Posterior vena cava (tissue), 2 donors: Measurements from ENCODE around the gene RTL5. TPM values are rescaled to one million over a fixed set of nuclear protein-coding genes. Genes with fewer than 3 reads are reported as not detected.

Experiments
- DNase-seq: peaks from one replicate; pipeline ENCODE4 v3.0.0-alpha.2; 2020; ENCODE audit warnings: low spot score
- intact Hi-C, 2 donors: fragments of 100-400 bp; cut with DNase I; formaldehyde crosslinking; loops; one replicate each; pipeline versions ENCODE4 v1.14.1 to v1.14.2; 2022 to 2023
- total RNA-seq, 2 donors: library from RNA; stranded (reverse); fragmentation: NEBNext Ultra II Directional; extraction: Animal tissue kit (Norgen Biotek cat#: 25700); gene quantifications; one replicate each; pipeline ENCODE4 v1.2.1, GENCODE V29; 2021
- donor health status: DM: yes; HTN: yes; CAD: no.
- donor health status: DM: yes; HTN: yes; CAD: no.

Gene RTL5
- total RNA-seq, 2 donors from 2014 or later: 8.9 to 10.7 TPM

DNA sequence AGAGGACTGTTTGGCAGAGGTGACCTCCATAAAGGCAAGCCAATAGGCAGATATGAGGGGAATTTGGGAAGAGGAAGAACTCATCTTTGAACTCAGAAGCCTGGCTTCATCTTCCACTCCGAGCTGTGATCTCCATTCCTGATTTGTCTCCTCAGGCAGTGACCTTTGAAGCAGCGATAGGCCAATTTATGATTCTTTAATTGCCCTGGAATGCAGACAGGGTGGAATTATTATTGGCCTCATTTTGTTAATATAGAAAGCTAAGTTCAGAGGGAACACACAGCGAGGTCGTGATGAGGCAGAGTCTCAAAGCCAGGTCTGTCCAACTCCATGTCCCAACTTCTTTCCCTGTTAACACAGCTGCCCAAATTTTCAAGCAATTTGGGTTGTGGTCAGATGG lies 16.9 kb downstream of the RTL5 start:
- intact Hi-C loops: loop anchor here in 1 of 2 donors (2.0 kb wide), 1 partner anchor 72 kb away; no protein-coding TSS in a partner anchor
- no peak for DNase-seq

DNA sequence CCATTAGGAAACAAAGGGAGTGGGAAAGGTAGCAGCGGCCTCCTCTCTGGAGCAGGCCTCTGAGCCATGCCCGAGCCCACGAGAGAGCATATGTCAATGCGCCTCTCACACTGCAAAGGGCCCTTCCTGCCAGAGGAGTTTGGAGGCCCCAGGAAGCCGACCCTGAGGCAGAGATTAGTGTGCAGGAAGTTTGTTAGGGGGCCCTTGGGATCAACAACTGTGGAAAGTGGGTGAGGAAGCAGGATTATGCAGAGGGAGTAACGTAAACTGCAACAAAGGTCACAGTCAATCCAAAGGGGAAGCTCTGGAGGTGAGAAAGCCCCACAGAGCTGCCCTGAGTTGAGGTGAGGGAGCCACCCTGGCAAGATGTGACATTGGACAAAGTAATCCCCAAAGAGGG lies 17.4 kb downstream of the RTL5 start:
- DNase-seq: no peak
- intact Hi-C loops: loop anchor here in 1 of 2 donors (2.0 kb wide), 1 partner anchor 72 kb away; no protein-coding TSS in a partner anchor

DNA sequence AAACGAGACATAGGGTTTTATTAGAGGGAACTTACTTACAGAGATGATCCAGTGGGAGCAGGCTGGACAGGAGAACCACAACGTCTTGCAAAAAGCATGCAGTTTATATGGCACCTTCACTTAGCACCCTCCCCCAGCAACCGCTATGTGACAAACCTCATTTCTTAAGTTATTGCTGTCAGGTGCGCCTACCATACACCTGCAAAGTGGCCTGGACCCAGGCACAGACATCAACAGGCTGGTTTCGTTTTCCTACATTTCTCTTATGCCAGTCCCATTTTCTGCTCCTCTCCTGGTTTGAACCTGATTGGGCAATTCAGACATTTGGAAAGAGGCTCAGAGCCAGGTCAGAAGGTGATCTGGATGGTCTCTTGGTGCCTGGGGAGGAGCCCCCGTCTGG lies 18.3 kb downstream of the RTL5 start:
- intact Hi-C loops: no loop called here
- DNase-seq: no peak

DNA sequence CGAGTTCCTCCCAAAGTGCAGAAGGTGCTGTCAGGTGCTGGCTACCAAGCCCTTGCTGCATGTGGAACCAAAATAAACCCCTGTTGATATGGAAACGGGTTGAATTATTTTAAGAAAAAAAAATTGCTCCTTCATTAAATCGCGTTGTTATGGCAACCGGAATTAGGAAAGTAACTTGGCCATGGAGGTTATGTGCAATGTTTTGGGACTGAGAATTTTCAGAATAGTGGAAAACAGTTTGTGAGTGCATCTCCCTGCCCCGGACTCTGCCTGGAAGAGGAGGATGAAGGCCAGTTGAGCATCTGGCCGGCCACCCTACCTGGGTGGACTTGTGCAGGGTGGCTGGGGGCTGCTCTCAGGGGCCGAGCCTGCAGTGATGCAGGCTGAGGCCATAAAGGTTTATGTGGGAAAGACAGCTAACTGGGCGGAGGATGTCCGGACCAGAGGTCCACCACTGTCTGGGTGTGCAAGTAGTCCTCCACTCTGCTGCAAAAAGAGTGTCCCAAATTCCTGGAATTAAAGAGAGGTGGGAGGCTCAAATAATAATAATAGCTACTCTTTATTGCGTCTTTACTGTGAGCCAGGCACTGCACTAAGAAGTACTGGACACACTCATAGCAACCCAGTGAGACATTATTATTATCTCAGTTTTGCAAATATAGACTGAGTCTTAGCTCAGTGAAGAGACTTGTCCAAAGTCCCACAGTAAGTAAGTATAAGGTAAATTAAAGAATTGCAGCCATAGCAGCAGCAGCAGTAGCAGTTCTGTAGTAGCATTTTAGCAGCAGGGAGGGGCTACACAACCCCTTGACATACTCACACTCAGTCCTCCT lies 20.6 kb downstream of the RTL5 start:
- no peak for DNase-seq
- intact Hi-C loops: no loop called here

DNA sequence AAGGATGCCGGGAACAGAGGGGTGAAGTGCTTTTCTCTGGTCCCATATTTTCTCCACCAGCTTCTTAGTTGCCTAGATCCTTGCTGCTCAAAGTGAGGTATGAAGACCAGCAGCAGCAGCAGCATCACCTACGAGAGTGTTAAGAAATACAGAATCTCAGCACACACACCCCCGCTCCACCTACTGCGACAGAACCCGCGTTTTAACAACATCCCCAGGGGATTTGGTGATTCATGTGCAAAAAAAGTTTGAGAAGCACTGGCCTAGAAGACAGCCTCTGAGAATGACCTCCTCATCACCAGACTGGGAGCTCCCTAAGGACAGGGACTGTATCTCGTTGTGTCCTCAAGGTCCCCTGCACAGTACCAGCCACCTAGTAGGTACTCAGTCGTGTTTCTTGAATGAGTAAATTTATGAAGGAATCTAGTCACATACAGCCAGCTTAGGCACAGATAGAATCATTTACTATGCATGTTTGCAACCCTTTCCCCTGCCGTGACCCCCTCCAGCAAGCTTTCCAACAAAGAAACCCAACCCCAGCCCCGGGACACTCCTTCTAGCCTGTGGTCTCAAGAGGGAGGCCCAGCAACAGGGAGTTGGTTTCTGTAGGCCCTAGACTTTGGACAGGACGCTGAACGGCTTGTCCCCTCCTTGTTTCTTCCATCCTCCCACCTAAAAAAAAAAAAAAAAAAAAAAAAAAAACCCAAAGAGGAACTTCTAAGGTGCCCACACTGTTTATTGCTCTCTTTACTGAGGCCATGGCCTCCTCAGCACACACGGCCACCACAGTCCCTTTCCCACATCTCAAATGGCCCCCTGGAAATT lies 21.5 kb downstream of the RTL5 start:
- intact Hi-C loops: no loop called here
- DNase-seq: no peak

DNA sequence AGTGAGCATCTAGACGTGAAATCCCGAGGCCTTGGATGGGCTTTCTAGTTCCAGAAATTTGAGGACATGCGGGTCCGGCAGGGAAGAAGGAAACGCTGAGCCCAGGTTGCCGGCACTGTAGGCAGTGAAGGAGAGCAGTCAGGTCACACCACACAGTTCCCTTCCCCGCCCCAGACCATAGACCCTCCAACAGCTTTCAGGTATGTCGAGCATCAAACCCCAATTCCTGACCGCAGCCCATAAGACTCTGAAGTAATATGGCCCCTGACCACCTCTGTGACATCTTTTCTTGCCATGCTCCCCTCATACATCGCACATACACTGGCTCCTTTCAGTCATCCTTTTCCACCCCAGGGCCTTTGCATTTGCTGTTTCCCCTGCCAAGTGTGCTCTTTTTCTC lies 23.0 kb downstream of the RTL5 start:
- intact Hi-C loops: no loop called here
- no peak for DNase-seq

DNA sequence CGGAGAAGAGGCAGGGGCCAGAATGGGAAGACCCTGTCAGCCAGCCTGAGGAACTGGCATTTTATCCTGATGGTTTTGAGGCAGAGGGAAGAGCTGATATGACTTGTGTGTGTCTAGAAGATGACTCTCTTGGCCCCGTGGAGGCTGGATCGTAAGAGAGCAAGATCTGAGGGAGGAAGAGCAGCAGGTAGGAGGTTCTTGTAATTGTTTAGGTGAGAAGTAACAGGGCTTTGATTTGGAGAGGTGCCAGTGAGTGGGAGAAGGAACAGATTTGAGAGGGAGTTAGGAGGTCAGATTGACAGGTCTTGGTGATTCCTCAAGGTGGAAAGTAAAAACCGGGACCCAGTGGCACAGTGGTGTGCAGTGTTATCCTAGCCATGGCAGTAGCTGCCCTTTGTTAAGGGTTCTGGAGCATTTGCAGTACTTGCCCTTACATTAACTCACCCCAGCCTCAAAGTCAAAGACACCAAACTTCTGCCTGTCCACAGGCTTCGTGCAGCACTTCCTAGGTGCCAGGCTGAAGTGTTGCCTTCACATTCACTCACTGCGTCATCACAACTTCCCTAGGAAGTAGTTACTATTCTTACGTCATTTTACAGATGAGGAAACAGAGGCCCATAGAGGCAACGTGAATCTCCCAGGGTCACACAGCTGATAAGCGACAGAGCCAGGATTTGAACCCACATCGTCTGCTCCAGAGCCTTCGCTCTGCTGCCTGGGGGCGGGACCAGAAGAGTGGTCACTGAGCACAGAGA lies 23.7 kb downstream of the RTL5 start:
- intact Hi-C loops: no loop called here

DNA sequence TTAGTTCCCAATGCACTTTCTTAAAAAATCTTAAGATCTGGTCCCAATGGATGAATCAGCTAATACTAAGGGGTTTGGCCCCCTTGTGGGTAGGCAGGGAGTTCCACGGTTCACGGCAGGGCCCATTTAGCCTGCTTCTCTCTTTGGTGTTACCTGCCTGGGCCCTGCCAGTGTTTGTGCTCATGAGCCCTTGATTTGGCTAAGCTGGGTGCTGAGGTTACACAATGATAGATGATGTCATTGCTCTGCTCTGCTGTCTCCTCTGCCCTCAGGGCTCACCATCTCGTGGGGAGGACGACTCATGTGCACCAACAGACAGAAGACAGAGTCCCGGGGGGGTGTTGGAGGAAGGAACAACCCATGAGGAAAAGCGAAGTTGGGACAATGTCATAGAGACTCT lies 24.4 kb downstream of the RTL5 start:
- intact Hi-C loops: no loop called here
- DNase-seq: no peak

More for the DNA sequence above, 23.7 kb downstream of the RTL5 start:
- DNase-seq: no peak

DNA sequence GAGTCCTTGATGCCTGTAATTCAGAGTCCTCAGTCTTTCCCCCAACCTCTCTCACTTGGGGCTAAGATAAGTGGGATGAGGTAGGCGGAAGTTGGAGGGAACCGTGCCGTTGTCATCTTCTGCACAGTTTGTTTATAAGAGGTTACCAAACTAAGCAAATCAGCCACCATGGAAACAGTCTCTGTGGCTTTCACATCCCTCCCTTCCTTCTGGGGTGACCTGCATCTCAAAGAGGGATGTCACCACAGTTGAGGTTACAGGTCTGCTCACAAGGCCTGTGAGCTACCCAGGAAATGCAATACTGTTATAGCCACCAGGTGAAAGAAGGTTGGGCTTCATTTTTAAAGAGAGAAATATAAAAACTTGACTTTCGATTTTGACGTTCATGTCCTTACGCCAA lies 26.3 kb downstream of the RTL5 start:
- intact Hi-C loops: no loop called here

DNA sequence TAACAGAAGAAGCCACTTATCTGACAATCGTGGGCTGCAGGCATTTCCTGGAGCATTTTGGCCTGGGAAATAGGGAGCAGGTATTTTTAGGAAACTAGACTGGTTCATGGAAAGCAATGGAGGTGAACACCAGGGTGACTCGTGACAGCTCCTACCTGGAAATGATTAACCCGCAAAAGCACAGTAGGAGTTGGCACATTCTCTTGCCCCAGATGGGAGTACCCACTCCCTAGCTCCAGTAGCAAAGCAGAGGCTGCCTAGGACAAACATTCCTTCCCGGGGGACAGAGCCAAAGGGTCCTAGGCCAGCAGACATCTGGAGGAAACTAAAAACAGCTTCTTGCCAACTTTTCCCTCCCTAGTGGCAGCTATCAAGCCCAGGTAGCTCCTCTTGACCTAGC lies 29.0 kb downstream of the RTL5 start:
- no peak for DNase-seq
- intact Hi-C loops: no loop called here

More for the DNA sequence above, 26.3 kb downstream of the RTL5 start:
- no peak for DNase-seq

DNA sequence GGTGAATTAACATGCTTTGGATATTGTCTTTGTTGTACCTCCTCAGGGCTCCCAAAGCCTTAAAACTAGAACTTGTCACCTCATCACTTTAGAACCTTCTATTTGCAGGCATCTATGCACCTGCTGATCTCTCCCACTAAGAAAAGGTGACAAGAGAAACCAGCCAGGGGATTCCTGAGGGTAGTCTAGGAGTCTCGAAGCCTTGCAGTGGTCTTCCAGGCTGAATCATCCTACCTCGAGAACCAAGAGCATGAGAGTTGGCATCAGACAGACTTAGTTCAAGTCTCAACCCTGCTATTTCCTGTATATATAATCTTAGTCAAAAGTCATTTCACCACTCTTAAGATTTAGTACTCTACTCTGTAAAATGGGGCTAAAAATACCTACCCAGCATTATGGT lies 29.6 kb downstream of the RTL5 start:
- no peak for DNase-seq
- intact Hi-C loops: no loop called here

DNA sequence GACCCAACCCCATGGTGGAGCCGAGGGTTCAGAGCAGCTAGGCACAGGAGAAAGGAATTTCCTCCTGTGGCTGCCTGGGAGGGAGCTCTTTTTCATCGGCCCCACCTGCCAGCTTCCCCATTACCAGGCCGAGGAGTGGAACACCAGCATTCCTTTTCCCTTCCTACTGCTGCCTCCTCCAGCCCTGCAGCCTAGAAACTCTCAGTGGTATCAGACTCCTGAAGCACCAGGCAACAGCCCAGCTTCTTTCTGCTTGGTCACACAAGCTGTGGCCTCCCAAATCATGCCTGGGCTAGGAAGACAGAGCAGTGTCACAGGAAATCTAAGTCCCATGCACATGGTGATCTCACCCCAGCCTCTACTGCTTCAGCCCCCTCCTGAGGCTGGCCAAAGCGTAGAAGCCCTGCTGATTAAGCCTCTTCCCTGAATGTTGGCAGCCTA lies 30.1 kb downstream of the RTL5 start:
- DNase-seq: no peak
- intact Hi-C loops: no loop called here

DNA sequence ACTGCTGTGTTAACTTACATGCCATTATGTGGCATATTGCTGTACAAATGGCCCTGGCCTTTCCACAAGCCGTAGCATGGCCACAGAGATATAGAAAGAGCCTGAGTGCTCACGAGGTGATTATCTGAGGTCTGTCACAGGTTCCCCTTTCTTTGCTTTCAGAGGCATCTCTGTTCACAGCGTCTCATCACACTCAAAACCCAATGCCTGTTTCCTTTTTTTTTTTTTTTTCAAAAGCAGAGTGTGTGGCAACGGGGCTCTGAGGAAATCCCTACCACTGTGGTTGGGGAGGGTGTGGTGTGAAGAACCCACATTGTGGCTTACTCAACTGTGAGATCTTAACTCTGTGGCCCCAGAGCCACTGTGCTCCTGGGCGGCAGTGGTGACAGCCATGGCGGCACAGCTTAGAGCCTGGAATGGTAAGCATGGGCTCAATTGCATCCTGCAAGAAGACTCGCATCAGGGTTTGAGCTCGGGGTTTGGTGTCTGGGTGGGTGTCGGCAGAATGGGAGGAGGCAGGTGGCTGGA lies 30.8 kb downstream of the RTL5 start:
- intact Hi-C loops: no loop called here
- DNase-seq: no peak

DNA sequence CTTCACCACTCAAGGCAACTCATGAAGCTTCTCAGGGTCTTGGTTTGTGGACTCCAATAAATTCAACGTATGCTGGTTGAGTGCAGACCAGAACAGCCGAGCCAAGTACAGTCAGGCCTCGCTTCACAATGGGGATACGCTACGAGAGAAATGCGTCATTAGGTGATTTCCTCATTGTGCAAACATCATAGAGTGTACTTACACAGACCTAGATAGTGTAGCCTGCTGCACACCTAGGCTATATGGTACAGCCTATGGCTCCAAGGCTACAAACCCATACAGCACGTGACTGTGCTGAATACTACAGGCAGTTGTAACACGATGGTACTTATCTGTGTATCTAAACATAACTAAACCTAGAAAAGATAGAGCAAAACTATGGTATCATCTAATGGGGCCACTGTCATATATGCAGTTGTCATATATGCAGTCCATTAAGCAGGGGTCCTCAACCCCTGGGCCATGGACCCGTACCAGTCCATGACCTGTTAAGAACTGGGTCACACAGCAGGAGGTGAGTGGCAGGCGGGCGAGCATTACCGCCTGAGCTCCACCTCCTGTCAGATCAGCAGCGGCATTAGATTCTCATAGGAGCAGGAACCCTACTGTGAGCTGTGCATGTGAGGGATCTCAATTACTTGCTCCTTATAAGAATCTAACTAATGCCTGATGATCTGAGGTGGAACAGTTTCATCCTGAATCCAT lies 31.5 kb downstream of the RTL5 start:
- no peak for DNase-seq
- intact Hi-C loops: no loop called here

DNA sequence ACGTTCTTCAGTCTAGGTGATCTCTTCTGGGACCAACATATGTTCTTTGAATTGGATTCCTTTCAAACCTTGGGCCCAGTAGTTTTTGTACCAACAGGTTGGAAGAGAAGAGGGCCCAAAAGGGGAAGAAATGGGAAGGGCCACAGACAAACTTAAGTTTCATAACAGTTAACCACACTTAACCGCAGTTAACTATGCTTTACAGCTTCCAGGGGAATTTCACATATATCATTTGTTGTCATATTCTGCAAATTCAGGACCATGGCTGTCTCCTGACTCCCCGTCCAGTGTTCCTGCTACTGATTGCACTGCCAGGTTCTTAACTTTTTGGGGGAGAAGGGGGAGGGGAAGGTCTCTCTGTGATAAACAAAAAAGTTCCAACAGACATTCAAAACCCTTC lies 34.6 kb downstream of the RTL5 start:
- intact Hi-C loops: no loop called here
- no peak for DNase-seq

DNA sequence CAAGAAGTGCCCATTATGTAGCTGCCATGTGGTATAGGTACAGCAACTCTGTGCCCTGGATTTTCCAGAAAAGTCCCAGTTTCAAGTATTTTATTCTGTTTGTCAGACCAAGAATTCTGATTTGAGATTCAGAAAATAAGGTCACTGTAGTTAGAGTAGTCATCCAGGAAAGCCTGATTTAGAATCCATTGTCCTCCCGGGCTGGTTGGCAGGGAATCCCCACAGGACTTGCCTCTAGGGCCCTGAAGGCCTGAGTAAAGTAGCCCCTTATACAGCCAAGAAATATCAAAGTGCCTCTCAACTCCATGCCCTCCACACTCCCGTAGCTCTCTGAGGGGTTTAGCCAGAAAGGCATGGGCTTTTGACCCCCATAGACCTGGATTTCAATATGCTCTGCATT lies 36.3 kb downstream of the RTL5 start:
- intact Hi-C loops: no loop called here
- no peak for DNase-seq

DNA sequence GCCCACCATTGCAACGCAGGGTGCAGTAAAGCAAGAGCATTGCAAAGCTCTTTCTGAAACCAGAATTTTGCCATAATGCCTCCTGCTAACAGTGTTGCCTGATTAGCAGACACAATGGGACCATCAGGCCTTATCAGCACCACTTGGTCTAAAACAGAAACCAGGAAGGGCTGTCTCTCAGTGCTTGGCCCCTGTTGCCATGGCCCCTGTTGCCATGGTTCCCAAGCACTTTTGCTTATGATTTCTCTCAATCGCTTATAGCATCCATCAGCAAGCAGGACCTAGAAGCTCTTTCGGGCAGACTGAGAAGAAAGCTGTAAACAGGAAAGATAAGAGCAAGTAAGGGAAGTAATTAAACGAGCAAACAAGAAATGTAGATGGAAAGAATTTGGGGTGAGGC lies 36.8 kb downstream of the RTL5 start:
- no peak for DNase-seq
- intact Hi-C loops: no loop called here

DNA sequence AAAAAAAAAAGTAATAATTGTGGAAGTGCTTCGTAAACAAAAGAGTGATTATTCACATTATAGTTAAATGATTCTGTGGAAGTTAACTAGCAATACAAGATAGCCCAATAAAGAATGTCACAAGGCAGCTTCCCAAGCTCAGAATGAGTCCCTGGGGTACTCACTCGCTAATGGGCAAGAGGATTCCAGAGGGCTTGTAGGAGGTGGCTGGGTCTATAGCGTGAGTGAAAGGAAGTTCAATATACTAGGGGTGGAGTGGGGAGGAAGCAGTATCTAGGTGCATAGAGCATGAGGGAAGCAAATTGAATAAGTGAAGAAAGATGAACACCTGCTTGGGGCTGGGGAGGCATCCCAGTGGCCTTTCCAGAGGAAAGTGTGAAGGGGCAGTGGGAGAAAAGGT lies 42.5 kb downstream of the RTL5 start:
- intact Hi-C loops: no loop called here
- DNase-seq: no peak

DNA sequence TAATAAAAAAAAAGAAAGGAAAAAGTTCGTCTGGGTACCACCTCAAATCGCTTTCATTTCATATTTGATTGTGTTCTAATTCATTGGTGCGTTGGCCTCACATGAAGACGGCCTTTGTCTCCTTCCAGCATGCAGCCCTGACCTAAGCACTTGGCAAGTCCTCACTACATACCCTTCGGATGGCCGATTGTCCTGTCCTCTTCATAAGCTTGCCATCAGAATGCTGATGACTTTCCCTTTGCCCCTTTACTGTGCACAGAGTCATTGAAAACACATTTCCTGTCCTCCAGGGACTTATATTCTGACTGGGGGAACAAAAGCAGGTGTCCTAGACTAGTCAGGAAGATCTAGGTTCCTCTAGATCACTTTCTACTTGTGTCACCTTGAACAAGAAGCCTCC lies 43.0 kb downstream of the RTL5 start:
- intact Hi-C loops: no loop called here
- no peak for DNase-seq
